SK-N-SH treated with all-trans-retinoic acid at 6 μM for 48 hours (cell line): Measurements from ENCODE around the gene CMTM7.

Experiments used
- ESRRG ChIP-seq: fragments of 250-450 bp; sonication (Bioruptor Pico); IDR thresholded peaks from 2 replicates; pipeline ENCODE4 v1.6.1; 2021; ENCODE audit warnings: mild to moderate bottlenecking
- PPARA ChIP-seq: fragments of 250-450 bp; sonication (Bioruptor Pico); IDR thresholded peaks from 2 replicates; pipeline ENCODE4 v1.5.0; 2020; ENCODE audit warnings: mild to moderate bottlenecking, borderline replicate concordance
- RARB ChIP-seq: fragments of 250-450 bp; sonication (Bioruptor Pico); IDR thresholded peaks from 2 replicates; pipeline ENCODE4 v1.8.0; 2021; ENCODE audit warnings: mild to moderate bottlenecking, moderate library complexity
- SNAI2 ChIP-seq: fragments of 250-450 bp; sonication (Bioruptor Pico); IDR thresholded peaks from 2 replicates; pipeline ENCODE4 v1.5.0; 2020; ENCODE audit warnings: mild to moderate bottlenecking, moderate library complexity
- TOX ChIP-seq: fragments of 250-450 bp; sonication (Bioruptor Pico); IDR thresholded peaks from 2 replicates; pipeline ENCODE4 v1.8.0; 2021; ENCODE audit warnings: mild to moderate bottlenecking, moderate library complexity, borderline replicate concordance
- ZC3H10 ChIP-seq: fragments of 250-450 bp; sonication (Bioruptor Pico); IDR thresholded peaks from 2 replicates; pipeline ENCODE4 v1.5.1; 2021; ENCODE audit warnings: mild to moderate bottlenecking, moderate library complexity
- ZNF70 ChIP-seq: fragments of 450-650 bp; formaldehyde crosslinking; IDR thresholded peaks from 2 replicates; pipeline ENCODE4 v1.5.0; 2020; ENCODE audit warnings: mild to moderate bottlenecking, moderate library complexity
- TF ChIP-seq, protein P1 (sequence below): fragments of 250-450 bp; sonication (Bioruptor Pico); IDR thresholded peaks from 2 replicates; pipeline ENCODE4 v1.8.0; 2020; ENCODE audit warnings: mild to moderate bottlenecking, moderate library complexity, borderline replicate concordance
- TF ChIP-seq, protein P2 (sequence below): fragments of 250-450 bp; sonication (Bioruptor Pico); IDR thresholded peaks from 2 replicates; pipeline ENCODE4 v1.5.1; 2021; ENCODE audit warnings: mild to moderate bottlenecking, moderate library complexity

GRCh38 chr3:32411442-32411841, 19.8 kb downstream of the CMTM7 start:
- TF ChIP-seq, protein P1, sequence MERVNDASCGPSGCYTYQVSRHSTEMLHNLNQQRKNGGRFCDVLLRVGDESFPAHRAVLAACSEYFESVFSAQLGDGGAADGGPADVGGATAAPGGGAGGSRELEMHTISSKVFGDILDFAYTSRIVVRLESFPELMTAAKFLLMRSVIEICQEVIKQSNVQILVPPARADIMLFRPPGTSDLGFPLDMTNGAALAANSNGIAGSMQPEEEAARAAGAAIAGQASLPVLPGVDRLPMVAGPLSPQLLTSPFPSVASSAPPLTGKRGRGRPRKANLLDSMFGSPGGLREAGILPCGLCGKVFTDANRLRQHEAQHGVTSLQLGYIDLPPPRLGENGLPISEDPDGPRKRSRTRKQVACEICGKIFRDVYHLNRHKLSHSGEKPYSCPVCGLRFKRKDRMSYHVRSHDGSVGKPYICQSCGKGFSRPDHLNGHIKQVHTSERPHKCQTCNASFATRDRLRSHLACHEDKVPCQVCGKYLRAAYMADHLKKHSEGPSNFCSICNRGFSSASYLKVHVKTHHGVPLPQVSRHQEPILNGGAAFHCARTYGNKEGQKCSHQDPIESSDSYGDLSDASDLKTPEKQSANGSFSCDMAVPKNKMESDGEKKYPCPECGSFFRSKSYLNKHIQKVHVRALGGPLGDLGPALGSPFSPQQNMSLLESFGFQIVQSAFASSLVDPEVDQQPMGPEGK (CRISPR knock-in tag) = no peak
- TF ChIP-seq TOX = no peak
- no peak for TF ChIP-seq ESRRG (CRISPR knock-in tag)
- TF ChIP-seq PPARA (CRISPR knock-in tag) = no peak
- no peak for TF ChIP-seq RARB (CRISPR knock-in tag)
- TF ChIP-seq ZC3H10 = no peak
- TF ChIP-seq, protein P2, sequence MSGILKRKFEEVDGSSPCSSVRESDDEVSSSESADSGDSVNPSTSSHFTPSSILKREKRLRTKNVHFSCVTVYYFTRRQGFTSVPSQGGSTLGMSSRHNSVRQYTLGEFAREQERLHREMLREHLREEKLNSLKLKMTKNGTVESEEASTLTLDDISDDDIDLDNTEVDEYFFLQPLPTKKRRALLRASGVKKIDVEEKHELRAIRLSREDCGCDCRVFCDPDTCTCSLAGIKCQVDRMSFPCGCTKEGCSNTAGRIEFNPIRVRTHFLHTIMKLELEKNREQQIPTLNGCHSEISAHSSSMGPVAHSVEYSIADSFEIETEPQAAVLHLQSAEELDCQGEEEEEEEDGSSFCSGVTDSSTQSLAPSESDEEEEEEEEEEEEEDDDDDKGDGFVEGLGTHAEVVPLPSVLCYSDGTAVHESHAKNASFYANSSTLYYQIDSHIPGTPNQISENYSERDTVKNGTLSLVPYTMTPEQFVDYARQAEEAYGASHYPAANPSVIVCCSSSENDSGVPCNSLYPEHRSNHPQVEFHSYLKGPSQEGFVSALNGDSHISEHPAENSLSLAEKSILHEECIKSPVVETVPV (CRISPR knock-in tag) = no peak
- TF ChIP-seq ZNF70 (CRISPR knock-in tag) = no peak
- no peak for TF ChIP-seq SNAI2 (CRISPR knock-in tag)
